ENCODE data around the gene WFDC9.

DNA sequence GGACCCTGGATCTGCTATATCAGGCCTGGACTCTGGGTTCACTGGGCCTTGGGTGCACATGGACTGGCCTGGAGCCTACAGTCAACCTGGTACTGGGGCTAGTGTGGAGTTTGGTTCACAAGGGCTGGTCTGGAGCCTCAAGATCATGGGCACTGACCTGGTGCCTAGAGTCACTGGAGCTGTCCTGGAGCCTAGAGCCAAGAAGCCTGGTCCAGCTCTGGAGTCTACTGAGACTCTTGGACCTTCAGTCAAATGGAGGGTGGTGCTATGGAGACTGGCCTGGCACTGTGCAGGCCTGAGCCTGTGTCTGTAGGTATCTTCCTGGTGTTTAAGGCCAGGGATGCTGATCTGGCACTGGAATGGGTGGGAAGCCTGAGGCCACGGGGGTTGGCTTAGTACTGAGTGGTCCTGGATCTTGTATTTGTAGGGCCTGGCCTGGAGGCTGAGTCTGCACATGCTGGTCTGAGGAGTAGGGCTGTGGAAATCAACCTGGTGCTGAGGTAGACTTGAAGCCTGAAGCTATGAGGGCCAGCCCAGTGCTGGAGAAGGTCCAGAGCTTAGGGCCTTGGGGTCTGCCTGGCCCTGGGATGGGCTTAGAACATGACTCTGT, 16.5 kb upstream of the WFDC9 start:
- TF ChIP-seq CTCF (conservative IDR thresholded peaks at IDR 0.05; ENCODE audit: low read length) (no peak), EZH2phosphoT487 (IDR thresholded peaks at IDR 0.05; ENCODE audit: borderline replicate concordance, low read depth, low read length) (no peak)
